Adrenal gland (tissue), 5 donors: ENCODE data around the gene ACADS.

Experiments used
- CTCF ChIP-seq, 6 experiments: fragments of 450-650 bp in 4 of 6; fragments of 200-600 bp in 2 of 6; sonication (generic) in 1 of 6; IDR thresholded peaks; 1 replicate in 5 of 6; 2 replicates in 1 of 6; pipeline versions ENCODE4 v1.5.1 to v1.8.0; 2016 to 2021; ENCODE audit warnings: antibody characterized with exemption in 6 of 6, mild to moderate bottlenecking in 2 of 6, moderate library complexity in 1 of 6
- POLR2A ChIP-seq, 2 donors: fragments of 450-650 bp; IDR thresholded peaks; one replicate each; pipeline ENCODE4 v1.6.1; 2017; ENCODE audit warnings: antibody characterized with exemption in 2 of 2, mild to moderate bottlenecking in 2 of 2, moderate library complexity in 1 of 2
- donor health status: DM: no; HTN: no; CAD: no.

DNA sequence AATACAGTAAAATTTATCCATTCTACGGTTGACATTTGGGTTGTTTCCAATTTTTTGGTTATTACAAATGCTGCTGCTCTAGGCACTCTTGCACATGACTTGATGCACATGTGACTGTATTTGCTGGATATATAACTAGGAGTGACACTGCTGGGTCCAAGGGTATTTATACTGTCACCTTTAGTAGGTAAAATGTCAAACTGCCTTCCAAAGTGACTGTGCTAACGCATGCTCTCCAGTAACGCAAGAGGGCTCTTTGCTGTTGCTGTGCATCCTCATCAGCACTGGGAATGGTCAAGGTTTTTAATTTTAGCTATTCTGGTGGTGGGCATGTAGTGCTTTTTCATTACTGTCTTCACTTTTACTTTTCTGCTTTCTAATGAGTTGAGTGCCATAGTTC, 62.3 kb downstream of the ACADS start:
- TF ChIP-seq CTCF (IDR thresholded peaks at IDR 0.05) = no peak
- TF ChIP-seq POLR2A (IDR thresholded peaks at IDR 0.05) = no peak
